ENCODE measurements around the gene PLEKHA8.

DNA sequence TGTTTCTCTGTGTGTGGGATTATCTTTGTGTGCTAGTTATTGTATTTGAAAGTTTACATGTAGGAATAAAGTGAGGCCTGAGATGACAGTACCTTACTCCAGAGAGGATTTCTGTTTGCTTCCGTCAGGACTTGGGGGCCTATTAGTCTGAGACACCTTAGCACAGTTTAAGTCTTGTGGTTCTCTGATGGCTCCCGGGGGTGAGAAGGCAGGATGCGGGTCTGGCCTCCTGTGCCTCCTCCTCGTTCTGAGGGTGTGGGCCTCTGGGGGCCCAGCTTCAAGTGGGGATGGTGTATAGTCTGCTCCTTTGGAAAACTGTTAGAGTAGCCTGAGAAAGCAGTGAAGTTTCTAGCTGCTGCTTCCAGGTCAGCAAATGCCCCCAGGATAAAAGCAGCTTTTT is 119.0 kb downstream of the PLEKHA8 start:
- no peak for TF ChIP-seq EZH2 (IDR thresholded peaks at IDR 0.05)
- TF ChIP-seq POLR2AphosphoS5 (IDR thresholded peaks at IDR 0.05; ENCODE audit: borderline replicate concordance, low read depth, low read length): no peak
- TF ChIP-seq FOXP2 (optimal IDR thresholded peaks at IDR 0.05; ENCODE audit: control extremely low read depth, extremely low read length, insufficient read depth): no peak
